CD4-positive, alpha-beta T cell treated with Interferon gamma for 1 hour (primary cell): ENCODE data around the gene TEF.

ENCODE experiments used
- DNase-seq: peaks from one replicate; pipeline ENCODE4 v3.0.0-alpha.2; 2020

TEF gene, protein sequence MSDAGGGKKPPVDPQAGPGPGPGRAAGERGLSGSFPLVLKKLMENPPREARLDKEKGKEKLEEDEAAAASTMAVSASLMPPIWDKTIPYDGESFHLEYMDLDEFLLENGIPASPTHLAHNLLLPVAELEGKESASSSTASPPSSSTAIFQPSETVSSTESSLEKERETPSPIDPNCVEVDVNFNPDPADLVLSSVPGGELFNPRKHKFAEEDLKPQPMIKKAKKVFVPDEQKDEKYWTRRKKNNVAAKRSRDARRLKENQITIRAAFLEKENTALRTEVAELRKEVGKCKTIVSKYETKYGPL

DNA sequence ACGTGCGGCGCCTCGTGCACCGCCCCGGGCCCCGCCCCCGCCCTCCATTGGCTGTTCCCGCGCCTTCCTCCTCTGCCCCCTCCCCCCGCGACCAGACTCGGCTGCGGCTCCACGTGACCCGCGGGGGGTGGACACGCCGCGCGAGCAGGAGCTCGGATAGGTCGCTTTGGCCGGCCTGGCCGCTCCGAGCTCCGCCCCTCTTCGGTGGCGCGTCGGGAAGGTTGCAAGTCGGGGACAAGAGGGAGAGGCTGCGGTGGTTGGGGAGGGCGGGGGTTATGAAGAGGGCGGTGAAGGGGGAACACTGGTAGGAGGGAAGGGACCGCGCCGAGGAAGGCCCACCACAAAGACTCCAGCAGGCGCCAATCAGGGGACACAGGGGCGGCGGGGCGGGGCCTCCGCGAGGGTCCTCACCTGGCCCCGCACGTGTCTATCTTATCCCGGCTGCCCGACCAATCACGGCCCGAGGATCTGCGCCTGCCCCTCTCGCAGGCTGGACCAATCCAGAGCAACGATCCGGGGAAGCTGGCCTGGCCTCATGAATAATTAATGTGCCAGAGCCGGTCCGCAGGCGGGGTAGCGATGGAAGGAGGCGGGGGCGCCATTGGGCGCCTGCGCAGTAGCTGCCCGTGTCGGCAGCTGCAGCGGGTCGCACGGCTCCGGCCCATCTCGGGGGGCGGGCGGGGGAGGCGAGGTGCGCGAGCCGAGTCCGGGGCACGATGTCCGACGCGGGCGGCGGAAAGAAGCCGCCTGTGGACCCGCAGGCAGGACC, at the start of gene TEF:
Gene TEF (plus strand): TSS at position 614 of the 769 bp plus-strand sequence. CDS start 103 bp downstream, at position 717.
- DNase-seq, result peak; percentile 99

DNA sequence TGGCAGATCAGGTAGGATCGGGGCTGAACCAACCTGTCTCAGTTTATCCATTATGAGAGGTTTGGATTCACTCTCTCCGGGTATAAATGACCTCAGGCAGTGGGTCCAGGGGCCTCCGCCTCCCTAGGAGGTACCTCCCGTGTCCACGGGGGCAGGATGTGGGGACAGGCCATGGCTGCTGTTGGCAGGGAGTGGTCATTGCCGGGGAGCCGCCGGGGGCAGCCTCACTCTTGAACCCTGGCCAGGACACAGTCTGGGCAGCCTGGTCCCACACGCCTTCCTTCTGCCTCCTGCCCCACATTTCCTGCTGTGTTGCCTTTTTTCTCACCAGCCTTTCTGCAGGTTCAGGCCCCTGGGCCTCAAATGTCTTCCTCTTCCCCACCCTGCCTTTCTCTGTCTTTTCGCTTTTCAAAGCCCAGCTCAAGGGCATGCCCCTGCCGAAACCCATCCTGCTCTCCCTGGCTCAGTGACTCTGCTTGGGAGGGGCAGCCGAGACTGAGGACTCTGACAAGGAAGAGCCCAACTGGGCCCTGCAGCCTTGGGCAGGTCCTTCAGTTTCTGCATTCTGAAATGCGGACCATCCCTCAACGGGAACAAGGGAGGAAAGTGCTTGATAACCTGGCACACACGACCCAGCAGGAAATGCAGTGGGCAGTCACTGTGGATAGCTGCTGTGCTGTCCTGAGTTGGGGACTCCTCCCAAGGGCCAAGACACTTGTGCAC, 49.4 kb upstream of the TEF start:
- no peak for DNase-seq

DNA sequence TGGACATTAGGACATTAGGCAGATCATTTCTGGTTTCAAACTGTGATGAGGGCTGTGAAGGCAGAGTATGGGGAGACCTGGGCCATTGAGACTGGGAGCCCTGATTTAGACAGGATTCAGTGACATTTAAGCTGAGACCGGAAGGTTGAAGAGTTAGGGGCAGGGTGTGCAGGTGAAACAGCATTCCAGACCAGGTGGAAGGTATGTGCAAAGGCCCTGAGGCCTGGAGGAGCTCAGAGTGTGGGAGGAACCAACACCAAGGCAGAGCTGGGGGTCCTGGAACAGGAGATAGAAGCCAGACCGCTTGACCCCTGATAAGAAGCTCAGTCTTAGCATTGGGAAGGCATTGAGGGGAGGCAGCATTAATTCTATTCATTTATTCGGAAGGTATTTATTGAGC, 47.9 kb upstream of the TEF start:
- no peak for DNase-seq

DNA sequence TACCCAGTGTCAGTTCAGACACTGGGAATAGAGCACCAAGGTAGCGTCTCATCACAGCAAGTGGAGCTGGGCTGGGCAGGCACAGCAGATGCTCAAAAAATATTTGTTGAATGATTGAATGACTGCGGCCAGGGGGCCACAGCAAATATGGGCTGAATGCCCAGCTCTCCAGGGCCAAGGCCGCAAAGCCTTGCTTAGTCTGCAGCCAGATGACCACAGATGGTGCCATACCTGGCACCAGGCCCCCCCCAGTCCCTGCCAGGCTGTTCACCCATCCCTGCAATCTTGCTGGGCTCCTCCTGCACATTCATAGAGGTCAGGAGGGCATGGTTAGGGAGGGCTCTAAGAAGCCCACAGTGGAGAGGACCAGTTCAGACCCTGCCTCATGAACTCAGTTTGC, 47.5 kb upstream of the TEF start:
- no peak for DNase-seq

DNA sequence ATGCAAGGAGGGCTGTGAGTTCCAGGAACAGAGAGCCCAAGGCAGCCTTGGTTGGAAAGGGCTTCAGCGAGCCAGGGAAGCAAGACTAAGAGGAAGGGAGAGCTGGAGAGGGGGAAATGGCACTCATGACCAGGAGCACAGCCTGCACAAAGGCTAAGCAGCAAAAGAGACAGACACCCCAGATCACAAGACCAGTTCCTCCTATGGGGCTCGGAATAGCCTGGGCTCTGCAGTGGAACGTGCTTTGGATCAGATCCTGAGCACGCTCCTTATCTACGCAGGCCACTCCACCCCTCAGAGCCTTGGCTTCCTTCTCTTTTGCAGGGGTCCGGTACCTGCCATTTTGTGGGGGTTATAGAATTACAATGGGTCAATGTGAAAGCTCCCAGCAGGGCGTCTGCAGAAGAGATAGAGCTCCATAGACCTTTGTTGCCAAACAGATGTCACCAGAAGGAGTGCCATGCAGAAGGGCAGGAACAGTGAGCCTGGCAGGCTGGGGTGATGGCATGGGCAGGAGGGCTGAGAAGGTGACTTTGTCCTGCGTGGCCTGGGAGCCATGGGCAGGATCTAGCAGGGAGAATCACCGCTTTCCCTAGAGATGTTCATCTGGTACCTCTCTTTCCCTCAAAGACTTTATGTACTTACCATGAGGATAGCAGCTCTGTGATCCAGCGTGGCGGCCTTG, 46.6 kb upstream of the TEF start:
- DNase-seq, result no peak

DNA sequence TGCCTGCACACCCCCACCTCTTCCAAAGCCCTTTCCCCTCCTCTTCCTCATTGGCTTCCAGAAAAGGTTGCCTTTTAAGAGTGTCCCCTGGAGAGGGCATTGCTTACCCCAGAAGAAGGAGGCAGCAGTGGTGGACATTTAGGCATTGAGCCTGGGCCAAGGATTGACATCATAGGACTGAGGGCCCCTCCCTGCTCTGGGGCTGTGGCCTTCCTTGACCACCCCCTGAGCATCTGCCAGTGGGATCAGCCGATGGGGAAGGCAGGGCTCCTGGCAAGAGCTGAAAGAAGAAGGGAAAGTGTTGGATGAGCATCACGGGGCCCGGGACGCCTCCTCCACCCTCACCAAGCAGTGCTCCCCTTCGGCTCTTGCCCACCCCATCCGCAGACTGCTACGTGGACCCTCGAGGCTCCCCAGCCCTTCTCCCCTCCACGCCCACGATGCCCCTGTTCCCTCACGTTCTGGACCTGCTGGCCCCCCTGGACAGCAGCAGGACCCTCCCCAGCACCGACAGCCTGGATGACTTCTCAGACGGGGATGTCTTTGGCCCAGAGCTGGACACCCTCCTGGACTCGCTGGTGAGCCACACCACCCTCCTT, 43.0 kb upstream of the TEF start:
- no peak for DNase-seq

DNA sequence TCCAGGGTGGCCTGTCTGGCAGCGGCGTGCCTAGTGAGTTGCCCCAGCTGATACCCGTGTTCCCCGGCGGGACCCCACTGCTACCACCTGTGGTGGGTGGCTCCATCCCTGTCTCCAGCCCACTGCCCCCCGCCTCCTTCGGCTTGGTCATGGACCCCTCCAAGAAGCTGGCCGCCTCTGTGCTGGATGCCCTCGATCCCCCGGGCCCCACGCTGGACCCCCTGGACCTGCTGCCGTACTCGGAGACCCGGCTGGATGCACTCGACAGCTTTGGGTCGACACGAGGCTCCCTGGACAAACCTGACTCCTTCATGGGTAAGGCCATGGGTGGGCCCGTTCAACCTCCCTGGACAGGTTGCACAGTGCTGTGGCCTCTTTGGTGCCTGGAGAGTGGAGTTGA, 41.9 kb upstream of the TEF start:
- no peak for DNase-seq

DNA sequence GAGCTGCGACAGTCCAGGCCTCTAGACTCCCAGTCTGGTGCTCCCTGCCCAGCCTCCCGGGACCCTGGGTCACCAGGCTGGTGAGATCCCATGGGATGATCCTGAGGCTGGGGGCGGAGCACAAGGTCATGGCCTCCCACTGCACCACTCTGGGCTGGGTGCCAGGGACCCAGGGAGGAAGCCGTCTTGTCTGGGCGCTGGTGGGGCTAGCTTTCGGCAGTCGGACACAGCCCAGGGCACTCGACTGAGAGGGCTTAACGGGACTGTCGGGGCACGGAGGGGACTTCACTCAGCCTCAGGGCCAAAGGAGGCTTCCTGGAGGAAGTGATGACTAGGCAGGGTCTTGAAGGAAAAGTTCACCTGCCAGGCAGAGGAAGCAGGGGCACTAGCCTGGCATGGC, 41.4 kb upstream of the TEF start:
- DNase-seq, result no peak

DNA sequence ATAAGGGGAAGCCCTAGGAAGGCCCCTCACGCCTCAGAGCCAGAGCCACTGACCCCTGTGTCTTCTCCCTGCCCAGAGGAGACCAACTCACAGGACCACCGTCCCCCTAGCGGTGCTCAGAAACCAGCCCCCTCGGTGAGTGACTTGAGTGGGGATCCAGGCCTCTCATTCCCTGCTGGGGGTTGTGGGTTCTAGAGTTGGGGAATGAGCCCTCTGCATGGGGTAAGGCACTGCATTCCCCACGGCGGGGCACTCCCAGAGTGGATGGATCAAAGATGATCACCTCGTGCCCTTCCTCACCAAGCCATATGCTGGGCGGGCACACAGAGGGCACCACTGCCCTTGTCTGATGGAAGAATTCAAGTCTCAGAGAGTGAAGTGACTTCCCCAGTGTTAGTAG, 40.7 kb upstream of the TEF start:
- DNase-seq, result no peak

DNA sequence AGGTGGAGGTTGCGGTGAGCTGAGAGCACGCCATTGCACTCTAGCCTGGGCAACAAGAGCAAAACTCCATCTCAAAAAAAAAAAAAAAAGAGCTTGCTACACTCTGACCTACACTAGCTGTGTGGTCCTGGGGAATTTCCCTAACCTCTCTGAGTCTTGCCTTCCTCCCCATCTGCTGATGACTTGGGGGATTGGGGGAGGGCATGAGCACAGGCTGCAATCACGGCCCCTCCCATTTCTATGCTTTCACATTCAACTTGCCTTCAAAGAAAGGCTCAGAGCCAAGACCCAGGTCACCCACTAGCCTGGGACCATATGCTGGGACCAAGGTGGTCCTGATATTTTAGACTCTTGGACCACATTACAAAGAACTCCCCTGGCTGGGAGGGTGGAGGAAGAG, 39.8 kb upstream of the TEF start:
- no peak for DNase-seq

DNA sequence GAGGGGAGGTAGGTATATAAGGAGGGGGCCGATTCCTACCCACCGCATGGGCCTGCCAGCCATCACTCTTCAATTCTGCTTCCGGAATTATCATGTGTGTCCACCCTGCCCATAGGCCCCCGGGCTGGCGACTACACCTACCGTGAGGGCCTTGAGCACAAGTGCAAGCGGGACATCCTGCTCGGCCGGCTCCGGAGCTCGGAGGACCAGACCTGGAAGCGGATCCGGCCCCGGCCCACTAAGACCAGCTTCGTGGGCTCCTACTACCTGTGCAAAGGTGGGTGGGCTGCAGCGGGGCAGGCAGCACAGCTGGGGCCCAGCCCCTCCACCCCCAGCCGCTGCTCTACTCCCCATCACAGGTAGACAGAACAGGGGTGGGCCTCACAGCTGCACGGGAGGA, 38.4 kb upstream of the TEF start:
- DNase-seq, result no peak

DNA sequence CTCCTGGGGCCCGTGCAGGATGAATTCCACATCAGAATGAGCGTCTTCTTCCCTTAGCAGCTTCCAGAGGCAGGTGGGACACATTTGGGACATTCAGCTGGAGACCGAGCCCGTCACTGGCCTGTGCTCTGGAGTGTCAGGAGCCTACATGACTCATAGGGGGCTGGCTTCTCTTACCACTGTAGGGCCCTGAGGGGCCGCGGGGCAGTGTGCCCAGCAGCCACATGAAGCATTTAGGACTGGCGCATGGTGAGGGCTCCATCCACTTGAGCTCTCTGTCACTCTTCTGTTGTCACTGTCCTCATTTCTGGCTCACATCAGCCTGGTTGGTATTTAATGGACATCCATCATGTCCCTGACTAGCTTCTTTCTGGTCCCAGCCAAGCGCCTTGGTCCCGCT, 38.0 kb upstream of the TEF start:
- DNase-seq, result no peak

DNA sequence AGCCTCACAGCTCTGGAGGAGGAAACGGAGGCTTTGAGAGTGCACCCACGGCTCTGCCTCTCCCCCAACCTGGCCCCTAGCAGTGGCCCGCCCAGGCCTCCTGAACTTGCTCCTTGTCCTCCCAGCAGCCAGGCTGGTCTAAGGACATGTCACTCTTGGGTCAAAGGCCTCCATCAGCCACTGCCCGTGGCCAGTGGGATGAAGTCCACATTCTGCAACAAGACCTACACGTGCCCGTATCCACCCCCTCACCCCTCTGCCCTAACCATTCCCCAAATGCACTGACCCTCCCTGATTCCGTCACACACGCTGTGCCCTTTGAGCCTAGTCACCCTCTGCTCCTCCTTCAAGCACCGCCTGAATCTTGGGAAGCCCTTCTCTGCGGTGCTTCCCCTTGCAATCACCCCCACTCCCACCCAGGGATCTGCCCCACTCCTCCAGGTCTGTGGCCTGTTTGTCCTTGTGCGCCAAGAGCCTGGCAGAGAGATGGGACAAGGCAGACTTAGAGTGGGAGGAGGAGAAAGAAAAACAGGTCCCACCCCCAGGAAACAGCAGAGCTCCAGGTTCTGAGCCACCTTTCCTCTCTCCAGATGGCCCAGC, 37.5 kb upstream of the TEF start:
- no peak for DNase-seq

DNA sequence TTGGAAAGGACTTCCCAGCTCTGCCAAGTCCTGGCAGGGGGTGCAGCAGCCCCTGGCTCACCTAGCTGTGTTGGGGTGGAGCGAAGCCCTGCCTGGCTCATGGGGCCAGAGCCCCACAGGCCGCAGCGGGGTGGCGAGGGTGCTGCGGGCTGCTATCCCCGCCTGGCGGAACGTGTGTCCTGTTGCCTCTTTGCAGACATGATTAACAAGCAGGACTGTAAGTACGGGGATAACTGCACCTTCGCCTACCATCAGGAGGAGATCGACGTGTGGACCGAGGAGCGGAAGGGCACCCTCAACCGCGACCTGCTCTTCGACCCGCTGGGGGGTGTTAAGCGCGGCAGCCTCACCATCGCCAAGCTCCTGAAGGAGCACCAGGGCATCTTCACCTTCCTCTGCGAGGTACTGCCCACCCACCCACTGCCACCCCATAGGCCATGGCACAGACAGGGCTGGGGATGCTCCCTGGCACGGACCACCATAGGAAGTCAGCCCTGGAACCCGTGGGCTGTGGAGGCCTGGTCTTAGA, 35.9 kb upstream of the TEF start:
- no peak for DNase-seq

DNA sequence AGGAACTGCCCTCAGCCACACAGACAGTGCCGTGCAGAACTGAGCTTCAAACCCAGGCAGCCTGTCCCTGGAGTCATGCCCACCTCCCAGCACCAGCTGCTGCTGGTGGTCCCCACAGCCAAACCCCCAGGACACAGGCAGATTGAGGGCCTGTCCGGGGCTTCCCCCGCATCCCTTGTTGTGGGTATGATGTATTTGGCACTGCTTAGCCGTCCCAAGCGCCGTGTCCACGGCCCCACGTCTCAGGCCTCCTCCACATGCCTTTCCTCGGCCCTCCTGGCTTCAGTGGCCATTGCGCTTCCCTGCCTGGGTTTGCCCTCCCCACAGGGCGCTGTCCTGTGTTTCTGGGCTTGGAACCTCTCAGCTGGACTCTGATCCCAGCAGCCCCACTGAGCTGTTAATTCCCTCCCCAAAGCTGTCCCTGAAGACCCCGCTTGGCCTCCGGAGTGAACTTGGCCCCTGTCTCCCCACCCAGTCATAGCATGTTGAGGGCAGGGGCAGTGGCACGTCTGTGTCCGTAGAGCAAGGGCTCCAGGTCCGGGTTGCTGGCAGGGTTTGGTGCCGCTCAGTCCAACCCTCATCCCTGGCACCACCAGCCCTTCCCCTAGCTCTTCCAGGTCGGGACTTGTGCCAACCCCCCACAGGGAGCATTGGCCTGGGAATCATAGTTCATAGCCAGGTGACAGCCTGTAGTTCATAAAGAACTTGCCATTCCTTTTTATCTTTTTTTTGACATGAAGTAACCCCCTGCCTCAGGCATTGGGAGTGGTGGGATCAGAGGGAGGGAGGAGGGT, 34.5 kb upstream of the TEF start:
- no peak for DNase-seq

DNA sequence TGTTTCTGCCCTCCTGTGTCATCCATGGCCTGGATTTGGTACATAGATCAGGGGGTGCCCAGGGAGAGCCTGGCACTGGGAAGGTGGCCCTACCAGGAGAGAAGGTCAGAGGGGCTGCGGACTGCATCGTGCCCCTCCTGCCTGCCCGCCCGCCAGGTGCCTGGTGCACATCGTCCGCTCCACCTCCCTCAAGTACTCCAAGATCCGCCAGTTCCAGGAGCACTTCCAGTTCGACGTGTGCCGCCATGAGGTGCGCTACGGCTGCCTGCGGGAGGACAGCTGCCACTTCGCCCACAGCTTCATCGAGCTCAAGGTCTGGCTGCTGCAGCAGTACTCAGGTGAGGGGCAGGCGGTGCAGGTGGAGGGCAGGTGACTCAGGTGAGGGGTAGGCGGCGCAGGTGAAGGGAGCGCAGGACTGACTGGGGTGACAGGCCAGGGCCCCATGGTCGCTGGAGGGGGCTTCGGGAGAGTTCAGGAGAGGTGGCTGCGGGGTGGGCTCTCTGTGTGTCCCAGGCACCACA, 32.7 kb upstream of the TEF start:
- DNase-seq, result no peak

DNA sequence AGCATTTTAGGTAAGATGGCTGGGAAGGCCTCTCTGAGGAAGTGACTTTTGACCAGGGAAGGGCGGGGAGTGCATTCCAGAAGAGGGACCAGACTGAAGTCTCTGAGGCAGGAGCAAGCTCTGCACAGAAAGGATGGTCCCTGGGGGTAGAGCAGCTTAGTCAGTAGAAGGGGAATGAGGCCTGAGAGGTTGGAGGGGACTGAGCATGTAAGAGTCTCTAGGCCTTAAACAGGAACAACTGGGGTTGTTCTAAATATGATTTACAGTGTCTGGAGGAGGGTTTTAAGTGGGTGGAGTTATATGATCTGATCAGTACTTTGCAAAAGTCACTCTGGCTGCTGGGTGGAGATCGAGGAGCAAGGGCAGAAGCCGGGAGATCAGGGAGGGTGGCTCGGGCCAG, 31.7 kb upstream of the TEF start:
- DNase-seq, result no peak

DNA sequence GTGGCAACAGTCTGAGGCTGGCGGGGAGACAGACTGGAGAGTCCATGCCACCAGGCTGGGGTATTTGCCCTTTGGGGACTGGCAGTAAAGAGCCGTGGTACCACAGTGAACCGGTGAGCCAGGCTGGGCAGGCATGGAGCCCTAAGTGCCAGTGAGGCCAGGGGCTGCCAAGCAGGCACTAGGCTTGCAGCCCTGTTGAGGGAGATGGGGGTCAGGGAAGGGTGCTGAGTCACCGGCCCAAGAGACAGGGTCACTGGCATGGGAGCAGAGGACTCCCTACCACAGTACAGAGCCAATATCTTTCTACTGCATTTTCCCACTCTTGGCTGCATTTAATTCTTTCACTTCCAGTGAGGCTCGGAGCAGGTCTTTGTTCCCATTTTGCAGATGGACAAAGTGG, 30.7 kb upstream of the TEF start:
- no peak for DNase-seq

DNA sequence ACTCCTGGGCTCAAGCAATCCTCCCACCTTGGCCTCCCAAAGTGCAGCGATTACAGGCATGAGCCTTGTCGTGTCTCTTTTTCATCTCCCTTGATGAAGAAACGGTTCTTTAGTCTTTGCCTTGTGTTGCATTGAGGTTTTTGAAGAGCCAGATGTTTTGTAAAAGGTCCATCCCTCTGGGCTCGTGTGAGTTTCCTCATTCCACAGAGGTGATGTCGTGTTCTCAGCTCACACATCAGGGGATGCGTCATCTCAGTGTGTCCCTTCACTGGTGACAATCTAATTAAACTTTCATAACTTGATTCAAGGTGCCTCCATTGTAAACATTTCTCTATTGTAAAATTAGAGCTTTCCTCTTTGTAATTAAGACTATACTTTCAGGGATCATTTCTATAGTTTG, 29.7 kb upstream of the TEF start:
- no peak for DNase-seq

DNA sequence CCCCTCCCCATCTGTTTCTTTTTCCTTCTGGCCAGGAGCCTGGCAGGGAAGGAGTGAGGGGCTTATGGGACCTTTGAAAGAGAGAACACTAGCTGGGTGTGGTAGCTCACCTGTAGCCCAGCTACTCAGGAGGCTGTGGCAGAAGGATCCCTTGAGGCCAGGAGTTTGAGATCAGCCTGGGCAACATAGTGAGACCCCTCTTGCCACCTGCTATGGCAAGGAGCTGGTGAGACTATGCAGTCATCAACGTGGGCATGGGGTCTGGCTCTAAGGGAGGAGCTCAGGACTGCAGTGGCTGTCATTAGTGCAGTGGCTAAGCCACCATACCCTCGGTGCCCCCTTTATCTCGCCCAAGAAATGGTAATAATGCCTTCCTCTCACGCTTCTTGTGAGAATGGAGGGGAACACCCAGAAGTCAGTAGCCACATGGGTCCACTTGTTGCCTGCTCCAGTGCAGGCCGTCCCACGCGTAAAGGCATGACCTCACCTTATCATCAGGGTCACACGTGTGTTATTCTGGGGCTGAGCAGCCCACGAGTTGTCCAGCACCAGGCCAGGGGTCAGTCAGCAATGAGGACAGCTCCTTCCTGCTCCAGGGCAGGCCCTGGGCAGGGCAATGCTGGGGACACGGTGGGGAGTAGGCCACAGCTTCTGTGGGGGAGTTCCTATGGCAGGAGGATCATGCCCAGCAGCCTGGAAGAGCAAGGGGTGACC, 27.7 kb upstream of the TEF start:
- DNase-seq, result no peak

DNA sequence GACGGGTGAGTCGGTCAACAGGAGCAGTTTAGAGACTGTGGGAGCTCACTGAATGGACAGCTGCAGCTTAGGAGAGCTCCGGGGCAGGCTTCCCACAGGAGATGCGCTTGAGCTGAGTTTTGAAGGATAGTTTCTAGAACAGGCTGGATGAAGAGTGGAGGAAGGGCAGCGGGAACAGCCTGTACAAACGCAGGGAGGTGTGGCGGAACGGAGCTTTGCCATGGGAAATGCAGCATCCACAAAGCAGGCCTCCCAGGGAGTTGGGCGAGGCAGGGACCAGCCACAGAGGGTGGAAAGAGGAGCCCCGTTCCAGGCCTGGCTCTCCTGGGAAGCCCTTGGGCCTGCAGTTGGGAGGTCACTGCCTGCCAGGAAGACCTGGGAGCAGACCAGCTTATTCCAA, 26.8 kb upstream of the TEF start:
- DNase-seq, result no peak
